ENCODE measurements around the gene RUNX1. TPM values are rescaled to one million over a fixed set of nuclear protein-coding genes. Genes with fewer than 3 reads are reported as not detected.

Gene RUNX1
- total RNA-seq, 2 experiments from 2014 or later, result 50.6 to 55.8 TPM

DNA sequence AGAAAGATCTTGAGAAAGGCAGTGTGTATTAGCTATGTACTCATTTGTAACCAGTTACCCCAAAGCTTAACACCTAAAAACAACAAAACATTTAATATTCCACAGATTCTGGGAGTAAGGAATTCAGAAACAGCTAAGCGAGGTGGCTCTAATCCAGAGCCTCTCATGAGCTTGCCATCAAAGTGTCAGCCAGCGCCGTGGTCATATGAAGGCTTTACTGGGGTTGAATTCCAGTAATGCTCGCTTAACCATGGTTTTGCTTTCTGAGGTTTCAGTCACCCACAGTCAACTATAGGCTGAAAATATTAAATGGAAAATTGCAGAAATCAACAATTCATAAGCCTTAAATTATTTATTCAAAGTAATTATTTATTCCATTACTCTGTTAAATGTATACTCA lies 278.5 kb downstream of the RUNX1 start:
- CTCF ChIA-PET, result no interaction called here
- Mint-ChIP-seq H3K4me1 (ENCODE audit: low read depth) (no peaks in the 10 kb centered on the region), H3K36me3 (no peaks in the 10 kb centered on the region)

DNA sequence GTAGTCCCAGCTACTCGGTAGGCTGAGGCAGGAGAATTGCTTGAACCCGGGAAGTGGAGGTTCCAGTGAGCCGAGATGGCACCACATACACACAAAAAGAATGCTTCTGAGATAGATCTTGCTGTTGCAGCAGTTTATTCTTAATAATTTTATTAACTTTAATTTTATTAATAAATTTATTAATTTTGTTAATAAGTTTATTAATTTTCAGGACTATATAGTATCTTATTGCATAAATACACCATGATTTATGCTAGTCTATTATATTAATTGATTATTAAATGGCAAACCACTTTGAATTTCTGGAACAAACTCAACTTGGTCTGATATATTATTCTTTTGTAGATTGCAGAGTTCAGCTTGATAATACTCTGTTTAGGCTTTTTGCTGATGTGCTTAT lies 280.8 kb downstream of the RUNX1 start:
- Mint-ChIP-seq H3K4me1 (ENCODE audit: low read depth) (no peaks in the 10 kb centered on the region), H3K4me3 (no peak overlapping the region), H3K36me3 (no peaks in the 10 kb centered on the region), H3K9me3 (peaks cover 5% of the 10 kb centered on the region), H3K27me3 (peaks cover 3% of the 10 kb centered on the region), H3K27ac (no peak overlapping the region)
- ChIA-PET POLR2A (no interaction called here), CTCF (interaction anchor here (1.3 kb wide), 1 partner anchor 23 kb away, joined by 5 read pairs; no protein-coding TSS in a partner anchor)
- no peak for DNase-seq
- intact Hi-C loops (cut with micrococcal nuclease), result no loop called here

More for the DNA sequence above, 278.5 kb downstream of the RUNX1 start:
- intact Hi-C loops (cut with micrococcal nuclease), result no loop called here
- Mint-ChIP-seq H3K9me3 (no peaks in the 10 kb centered on the region), H3K27ac (no peak overlapping the region), H3K27me3 (peaks cover 6% of the 10 kb centered on the region), H3K4me3 (no peak overlapping the region)
- POLR2A ChIA-PET, result no interaction called here
- DNase-seq, result no peak

DNA sequence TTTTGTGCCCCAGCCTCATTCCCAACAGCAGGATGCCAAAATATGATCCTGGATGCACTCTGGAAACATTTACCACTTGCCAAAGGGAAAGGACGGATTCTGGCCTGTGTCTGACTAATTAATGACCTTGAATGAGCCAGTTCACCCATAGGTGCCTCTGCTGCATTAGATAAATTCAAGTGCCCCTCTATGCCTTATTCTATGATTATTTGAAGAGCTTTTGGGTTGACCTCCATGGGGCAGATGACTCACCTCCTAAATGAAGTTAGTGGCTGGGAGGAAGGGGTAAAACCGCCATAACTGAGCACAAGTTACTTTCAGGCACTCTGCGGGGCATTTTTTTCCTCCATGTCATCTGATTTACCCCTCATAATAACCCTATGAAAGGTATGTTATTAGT lies 282.2 kb downstream of the RUNX1 start:
- no peak for DNase-seq
- Mint-ChIP-seq H3K4me1 (ENCODE audit: low read depth) (no peaks in the 10 kb centered on the region), H3K27me3 (peaks cover 2% of the 10 kb centered on the region), H3K9me3 (peaks cover 5% of the 10 kb centered on the region), H3K27ac (no peak overlapping the region), H3K4me3 (no peak overlapping the region), H3K36me3 (no peaks in the 10 kb centered on the region)
- ChIA-PET CTCF (no interaction called here), POLR2A (no interaction called here)
- intact Hi-C loops (cut with micrococcal nuclease), result no loop called here

DNA sequence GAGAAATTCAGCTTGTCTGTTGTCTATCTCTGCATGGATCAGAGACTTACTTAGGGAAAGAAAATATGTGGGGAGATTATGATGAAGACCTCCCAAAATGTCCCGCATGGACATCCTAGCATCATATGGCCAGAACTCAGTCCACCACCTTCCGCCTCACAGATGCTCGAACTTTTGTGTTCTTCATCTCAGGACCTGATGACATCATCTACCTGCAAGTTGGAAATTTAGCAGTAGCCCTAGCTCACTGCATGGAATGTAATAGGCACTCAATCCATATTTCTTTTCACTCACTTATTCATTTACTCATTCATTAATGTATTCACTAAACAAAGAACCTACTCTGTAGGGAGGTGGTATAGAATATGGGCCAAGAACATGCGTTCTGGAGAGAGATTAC lies 283.5 kb downstream of the RUNX1 start:
- intact Hi-C loops (cut with micrococcal nuclease), result no loop called here
- H3K27ac Mint-ChIP-seq, result no peak overlapping the region
- no peaks in the 10 kb centered on the region for H3K36me3 Mint-ChIP-seq
- CTCF ChIA-PET, result interaction anchor here (2.0 kb wide), 1 partner anchor 20 kb away, joined by 8 read pairs; no protein-coding TSS in a partner anchor
- no peaks in the 10 kb centered on the region for H3K4me1 Mint-ChIP-seq (ENCODE audit: low read depth)
- peaks cover 2% of the 10 kb centered on the region for H3K27me3 Mint-ChIP-seq
- POLR2A ChIA-PET, result no interaction called here
- H3K9me3 Mint-ChIP-seq, result peaks cover 5% of the 10 kb centered on the region
- H3K4me3 Mint-ChIP-seq, result no peak overlapping the region
- no peak for DNase-seq

DNA sequence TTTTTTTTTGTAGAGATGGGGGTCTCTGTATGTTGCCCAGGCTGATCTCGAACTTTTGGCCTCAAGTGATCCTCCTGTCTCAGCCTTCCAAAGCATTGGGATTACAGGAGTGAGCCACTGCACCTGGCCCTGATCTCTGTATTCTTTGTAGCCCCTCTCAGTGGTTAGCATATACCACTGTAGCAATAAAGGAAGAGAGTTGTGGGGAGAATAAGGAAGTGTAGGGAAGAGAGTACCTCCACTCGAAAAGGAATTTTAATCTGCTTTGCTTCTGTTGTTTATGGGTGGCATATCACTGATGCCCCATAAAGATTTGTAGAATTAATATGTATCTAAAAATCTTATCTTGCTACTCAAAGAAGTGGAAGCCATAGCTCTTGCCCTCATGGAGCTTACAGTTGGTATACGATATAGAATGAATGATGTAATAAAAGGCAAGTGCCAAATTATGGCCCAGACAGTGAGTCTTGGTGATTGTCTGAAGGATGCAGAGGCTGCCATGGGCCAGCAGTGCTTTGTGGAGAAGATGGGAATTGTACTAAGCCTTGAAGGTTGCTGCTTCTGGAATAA lies 284.3 kb downstream of the RUNX1 start:
- H3K27ac Mint-ChIP-seq, result no peak overlapping the region
- peaks cover 5% of the 10 kb centered on the region for H3K9me3 Mint-ChIP-seq
- DNase-seq, result no peak
- intact Hi-C loops (cut with micrococcal nuclease), result no loop called here
- ChIA-PET CTCF (interaction anchor here (2.0 kb wide), 1 partner anchor 19 kb away, joined by 8 read pairs; no protein-coding TSS in a partner anchor), POLR2A (no interaction called here)
- H3K4me3 Mint-ChIP-seq, result no peak overlapping the region
- peaks cover 2% of the 10 kb centered on the region for H3K27me3 Mint-ChIP-seq
- no peaks in the 10 kb centered on the region for H3K36me3 Mint-ChIP-seq
- H3K4me1 Mint-ChIP-seq (ENCODE audit: low read depth), result no peaks in the 10 kb centered on the region

DNA sequence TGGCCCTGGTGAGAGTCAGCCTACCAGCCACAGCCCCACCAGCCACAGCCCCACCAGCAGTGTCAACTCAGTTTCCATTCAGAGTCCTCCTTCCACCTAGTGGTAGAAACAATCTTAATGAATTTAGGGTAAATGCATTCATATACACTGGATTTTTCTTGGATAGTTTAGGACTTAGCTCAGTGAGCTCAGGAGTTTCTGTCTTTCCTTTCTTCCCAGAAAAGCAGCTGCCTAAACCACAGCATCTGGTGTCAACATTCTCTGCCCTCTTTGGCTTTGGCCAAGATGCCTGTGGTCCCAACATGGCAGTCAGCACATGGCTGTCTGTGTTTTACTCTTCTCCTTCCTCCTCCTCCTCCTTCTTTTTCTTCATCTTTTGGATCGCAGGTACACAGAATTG lies 286.3 kb downstream of the RUNX1 start:
- POLR2A ChIA-PET, result no interaction called here
- intact Hi-C loops (cut with micrococcal nuclease), result no loop called here
- Mint-ChIP-seq H3K27me3 (no peaks in the 10 kb centered on the region), H3K4me3 (no peak overlapping the region), H3K9me3 (peaks cover 5% of the 10 kb centered on the region), H3K36me3 (no peaks in the 10 kb centered on the region), H3K4me1 (ENCODE audit: low read depth) (no peaks in the 10 kb centered on the region), H3K27ac (no peak overlapping the region)
- DNase-seq, result no peak
- CTCF ChIA-PET, result interaction anchor here (1.1 kb wide), 1 partner anchor 17 kb away, joined by 3 read pairs; no protein-coding TSS in a partner anchor

DNA sequence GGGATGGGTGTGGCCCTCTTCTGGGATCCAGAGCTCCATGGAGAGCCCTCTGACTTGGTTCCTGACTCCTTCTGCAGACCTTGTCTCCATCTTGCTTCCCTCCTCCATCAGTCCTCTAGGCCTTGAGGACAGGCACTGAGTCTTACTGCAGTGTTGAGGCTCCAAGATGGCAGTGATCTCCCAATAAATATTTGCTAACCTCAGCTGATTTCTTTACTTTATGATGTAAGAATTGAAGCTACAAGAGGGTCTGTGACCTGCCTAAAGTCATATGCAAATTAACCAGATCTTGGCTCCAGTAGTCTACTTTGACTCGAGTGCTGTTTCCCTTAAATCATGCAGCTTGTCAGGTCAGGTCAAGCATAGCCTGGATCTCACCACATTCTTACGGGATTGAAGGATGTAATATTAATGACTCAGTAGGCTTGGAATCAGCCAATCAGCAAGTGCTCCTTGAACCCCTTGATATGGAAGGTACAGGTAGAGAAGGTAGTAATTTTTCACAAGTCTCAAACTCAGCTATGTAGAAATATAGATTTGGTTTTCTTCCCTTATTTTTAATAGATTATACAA lies 287.3 kb downstream of the RUNX1 start:
- intact Hi-C loops (cut with micrococcal nuclease), result no loop called here
- H3K9me3 Mint-ChIP-seq, result peaks cover 5% of the 10 kb centered on the region
- CTCF ChIA-PET, result interaction anchor here (0.8 to 1.1 kb wide), 5 partner anchors 16 to 69 kb away, joined by 3 to 4 read pairs (median 3); no protein-coding TSS in a partner anchor
- no peak for DNase-seq
- no peak overlapping the region for H3K4me3 Mint-ChIP-seq
- H3K36me3 Mint-ChIP-seq, result no peaks in the 10 kb centered on the region
- no peaks in the 10 kb centered on the region for H3K27me3 Mint-ChIP-seq
- no peak overlapping the region for H3K27ac Mint-ChIP-seq
- H3K4me1 Mint-ChIP-seq (ENCODE audit: low read depth), result no peaks in the 10 kb centered on the region
- POLR2A ChIA-PET, result no interaction called here

DNA sequence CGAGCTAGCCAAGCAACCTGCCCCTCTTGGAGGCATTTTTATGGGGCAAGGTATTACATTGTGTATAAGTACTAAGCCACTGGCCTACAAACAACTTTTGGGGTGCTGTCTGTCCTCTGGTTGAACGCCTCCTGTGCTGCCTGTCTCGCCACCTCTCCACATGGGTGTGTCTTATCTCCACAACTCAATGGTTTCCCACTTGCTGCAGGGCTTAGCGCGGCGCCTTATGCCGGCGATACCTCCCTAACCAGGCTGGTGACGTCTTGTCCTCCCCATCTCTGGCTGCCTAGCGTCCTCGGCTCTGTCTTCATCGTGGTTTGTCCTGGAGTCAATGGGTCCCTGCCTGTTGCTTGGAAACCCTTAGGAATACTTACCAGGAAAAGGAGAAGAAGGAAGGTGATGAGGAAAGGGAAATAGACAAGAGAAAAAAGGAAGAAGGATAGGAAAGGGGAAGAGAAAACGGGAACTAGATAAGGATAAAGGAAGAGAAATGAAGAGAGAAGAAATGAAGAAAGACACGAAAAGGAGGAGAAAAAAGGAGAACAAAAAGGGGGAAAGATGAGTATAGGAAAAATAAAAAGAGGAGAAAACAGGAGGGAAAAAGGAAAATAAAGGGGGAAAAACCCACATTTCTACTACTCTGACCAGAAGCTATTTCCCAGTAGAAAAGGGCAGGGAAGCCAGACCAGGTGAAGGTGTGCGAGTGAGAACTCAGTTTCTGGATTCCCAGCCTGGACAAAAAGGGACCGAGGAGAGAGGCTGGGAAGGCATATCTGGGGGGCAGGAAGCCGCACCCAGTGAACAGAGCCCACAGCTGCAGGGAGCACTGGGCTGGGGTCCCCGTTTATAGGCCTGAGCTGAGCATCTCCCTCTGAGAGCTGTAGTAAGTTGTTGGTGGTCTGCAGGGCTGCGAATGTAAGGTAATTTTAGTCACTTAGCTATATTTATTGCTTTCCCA lies 294.1 kb downstream of the RUNX1 start:
- Mint-ChIP-seq H3K4me3 (no peak overlapping the region), H3K36me3 (no peaks in the 10 kb centered on the region), H3K27me3 (peaks cover 26% of the 10 kb centered on the region), H3K9me3 (no peaks in the 10 kb centered on the region), H3K27ac (no peak overlapping the region), H3K4me1 (ENCODE audit: low read depth) (no peaks in the 10 kb centered on the region)
- ChIA-PET POLR2A (no interaction called here), CTCF (interaction anchor here (2.9 kb wide), 1 partner anchor 9 kb away, joined by 7 read pairs; no protein-coding TSS in a partner anchor)
- DNase-seq, result no peak
- intact Hi-C loops (cut with micrococcal nuclease), result no loop called here

DNA sequence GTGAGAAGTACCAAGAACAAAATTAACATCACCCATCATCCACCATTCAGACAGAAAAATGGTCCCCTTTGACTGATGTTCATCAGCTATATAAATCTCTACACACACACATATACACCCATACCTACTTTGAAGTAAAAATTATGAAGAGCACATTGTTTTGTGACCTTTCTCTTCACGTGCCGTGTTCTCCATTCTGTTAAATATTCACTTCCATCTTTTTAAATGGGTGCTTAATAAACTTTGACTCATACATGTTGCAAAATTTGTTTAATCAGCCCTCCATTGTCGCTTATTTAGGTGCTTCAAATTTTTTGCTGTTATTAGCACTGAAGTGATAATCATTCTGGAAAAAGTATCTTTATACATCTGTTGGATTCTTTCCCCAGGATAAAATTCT lies 300.2 kb downstream of the RUNX1 start:
- Mint-ChIP-seq H3K27ac (no peak overlapping the region), H3K4me3 (no peak overlapping the region), H3K9me3 (no peaks in the 10 kb centered on the region), H3K36me3 (no peaks in the 10 kb centered on the region), H3K27me3 (peaks cover 19% of the 10 kb centered on the region), H3K4me1 (ENCODE audit: low read depth) (peaks cover 5% of the 10 kb centered on the region)
- DNase-seq, result no peak
- ChIA-PET POLR2A (no interaction called here), CTCF (no interaction called here)
- intact Hi-C loops (cut with micrococcal nuclease), result loop anchor here (10.0 kb wide), 2 partner anchors 296 to 866 kb away; partner anchors contain the start of gene RUNX1

DNA sequence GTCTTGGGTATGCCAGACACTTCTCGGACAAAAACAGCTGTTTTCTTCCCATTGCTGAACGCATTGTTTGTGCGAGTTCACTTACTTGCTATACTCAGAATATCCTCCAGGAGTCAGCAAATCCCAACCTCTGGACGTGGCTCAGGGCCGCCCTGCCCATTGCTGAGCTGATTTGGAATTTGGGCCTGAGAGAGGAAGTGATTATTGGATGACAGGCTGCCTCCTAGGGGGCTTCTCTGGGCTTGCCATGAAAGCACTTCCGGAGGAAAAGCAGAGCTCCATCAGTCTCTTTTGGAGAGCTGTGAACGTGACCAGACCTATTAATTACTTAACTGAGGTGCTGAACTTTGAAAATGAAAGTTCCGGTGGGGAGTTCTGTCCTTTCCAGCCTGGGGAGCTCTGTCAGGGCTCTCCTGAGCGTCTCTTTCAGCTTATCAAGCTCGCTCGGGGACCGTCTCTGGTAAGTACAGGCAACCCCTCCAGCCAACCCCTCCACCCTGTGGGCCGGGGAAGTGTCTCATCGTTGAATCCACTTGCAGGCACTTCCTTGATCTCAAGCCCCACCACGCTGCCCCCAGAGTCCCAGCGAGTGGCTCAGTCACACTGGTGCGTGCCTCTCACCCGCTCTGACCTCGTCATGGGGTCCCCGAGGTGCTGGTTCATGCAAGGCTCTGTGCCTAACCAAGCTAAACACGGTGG lies 303.4 kb downstream of the RUNX1 start:
- CTCF ChIA-PET, result interaction anchor here (0.6 to 3.7 kb wide), 62 partner anchors 9 to 1283 kb away, joined by 3 to 48 read pairs (median 3); no protein-coding TSS in a partner anchor
- peak; percentile 72 for DNase-seq
- H3K4me3 Mint-ChIP-seq, result peak overlapping the region; percentile 43
- H3K36me3 Mint-ChIP-seq, result no peaks in the 10 kb centered on the region
- intact Hi-C loops (cut with micrococcal nuclease), result loop anchor here (1.0 to 10.0 kb wide), 5 partner anchors 141 to 1095 kb away; partner anchors contain the start of gene RUNX1
- H3K9me3 Mint-ChIP-seq, result no peaks in the 10 kb centered on the region
- H3K27me3 Mint-ChIP-seq, result peaks cover 14% of the 10 kb centered on the region
- peaks cover 5% of the 10 kb centered on the region for H3K4me1 Mint-ChIP-seq (ENCODE audit: low read depth)
- POLR2A ChIA-PET, result interaction anchor here (0.7 to 0.8 kb wide), 2 partner anchors 62 to 301 kb away, joined by 3 read pairs; no protein-coding TSS in a partner anchor
- no peak overlapping the region for H3K27ac Mint-ChIP-seq

DNA sequence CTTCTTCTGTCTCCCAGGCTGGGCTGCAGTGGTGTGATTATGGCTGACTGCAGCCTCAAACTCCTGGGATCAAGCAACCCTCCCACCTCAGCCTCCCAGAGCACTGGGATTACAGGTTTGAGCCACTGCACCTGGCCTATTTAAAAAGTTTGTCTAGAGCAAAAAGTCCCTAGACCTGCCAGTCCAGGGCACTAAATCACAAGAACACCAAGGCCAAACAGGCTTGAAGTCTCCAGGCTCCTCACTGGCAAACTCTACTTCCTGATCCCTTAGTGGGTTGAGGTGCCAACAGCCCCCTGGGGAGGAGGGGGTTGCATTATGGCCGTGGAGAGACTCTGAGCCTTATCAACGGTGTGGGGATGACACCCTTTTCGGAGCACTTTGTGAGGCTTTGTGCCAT lies 304.3 kb downstream of the RUNX1 start:
- Mint-ChIP-seq H3K4me3 (no peak overlapping the region), H3K36me3 (no peaks in the 10 kb centered on the region), H3K27me3 (peaks cover 9% of the 10 kb centered on the region), H3K27ac (no peak overlapping the region), H3K4me1 (ENCODE audit: low read depth) (peaks cover 5% of the 10 kb centered on the region), H3K9me3 (no peaks in the 10 kb centered on the region)
- intact Hi-C loops (cut with micrococcal nuclease), result loop anchor here (1.0 to 10.0 kb wide), 5 partner anchors 142 to 1096 kb away; partner anchors contain the start of gene RUNX1
- CTCF ChIA-PET, result interaction anchor here (0.7 to 3.7 kb wide), 36 partner anchors 8 to 1284 kb away, joined by 3 to 48 read pairs (median 4); no protein-coding TSS in a partner anchor
- DNase-seq, result no peak
- POLR2A ChIA-PET, result no interaction called here
